DND-41 (cell line): ENCODE data around the gene HSDL2.

Source experiments
- ATAC-seq: fragments of 200-7000 bp; cut with Tn5 transposase; 3 replicates; pipeline ENCODE4 v1.9.1; 2021; ENCODE audit warnings: low read depth; ENCODE audit not compliant: insufficient read depth
- DNase-seq: peaks from one replicate; pipeline ENCODE4 v3.0.0-alpha.2; 2020
- H2AFZ ChIP-seq: 2 replicates; pipeline ENCODE4 v1.6.0; 2012; ENCODE audit warnings: low read depth, low read length
- H3K27ac ChIP-seq: 2 replicates; pipeline ENCODE4 v1.5.1; 2012; ENCODE audit warnings: low read length, inconsistent platforms
- H3K27me3 ChIP-seq: fragments of 200-600 bp; sonication (generic); 2 replicates; pipeline ENCODE4 v1.6.0; 2012; ENCODE audit warnings: low read length, mild to moderate bottlenecking, inconsistent platforms; ENCODE audit not compliant: insufficient read depth, poor library complexity
- H3K36me3 ChIP-seq: 2 replicates; pipeline ENCODE4 v1.5.1; 2012; ENCODE audit warnings: low read length, inconsistent platforms; ENCODE audit not compliant: insufficient read depth
- H3K4me1 ChIP-seq: 2 replicates; pipeline ENCODE4 v1.5.1; 2012; ENCODE audit warnings: mild to moderate bottlenecking, low read length; ENCODE audit not compliant: insufficient read depth
- H3K4me2 ChIP-seq: 2 replicates; pipeline ENCODE4 v1.6.0; 2012; ENCODE audit warnings: mild to moderate bottlenecking, moderate library complexity, low read length, inconsistent platforms; ENCODE audit not compliant: insufficient read depth
- H3K4me3 ChIP-seq, 2 experiments: fragments of 200-600 bp in 1 of 2; shearing (Covaris generic) in 1 of 2; 2 replicates each; pipeline ENCODE4 v1.5.1; 2012 to 2016; ENCODE audit warnings: inconsistent platforms in 2 of 2, low read length in 2 of 2, mild to moderate bottlenecking in 2 of 2, low read depth in 1 of 2, moderate library complexity in 1 of 2
- H3K79me2 ChIP-seq: 2 replicates; pipeline ENCODE4 v1.6.0; 2012; ENCODE audit warnings: low read length, inconsistent platforms; ENCODE audit not compliant: insufficient read depth
- H3K9ac ChIP-seq: 2 replicates; pipeline ENCODE4 v1.6.0; 2012; ENCODE audit warnings: low read depth, mild to moderate bottlenecking, inconsistent platforms, low read length, moderate library complexity
- H3K9me3 ChIP-seq: 2 replicates; pipeline ENCODE4 v1.5.1; 2012; ENCODE audit warnings: low read length, moderate library complexity, mild to moderate bottlenecking, inconsistent platforms; ENCODE audit not compliant: insufficient read depth, severe bottlenecking
- H4K20me1 ChIP-seq: 2 replicates; pipeline ENCODE4 v1.6.0; 2012; ENCODE audit warnings: low read length; ENCODE audit not compliant: insufficient read depth
- CTCF ChIP-seq: IDR thresholded peaks from 2 replicates; pipeline ENCODE4 v1.5.1; 2012; ENCODE audit warnings: borderline replicate concordance, low read length, moderate library complexity, mild to moderate bottlenecking; ENCODE audit not compliant: poor library complexity, severe bottlenecking; ENCODE audit errors: extremely low read depth
- EZH2 ChIP-seq: IDR thresholded peaks from 3 replicates; pipeline ENCODE4 v1.6.1; 2012; ENCODE audit warnings: borderline replicate concordance, low read depth, mild to moderate bottlenecking, moderate library complexity, low read length, inconsistent platforms; ENCODE audit not compliant: severe bottlenecking

The HSDL2 gene

GRCh38 chr9:112341730-112342129 is 38.2 kb upstream of the HSDL2 start:
- DNase-seq (no peak), ATAC-seq (no peak)
- Histone ChIP-seq H3K4me3 (no peak overlapping the region), H3K4me1 (no peaks in the 10 kb centered on the region), H3K4me2 (no peak overlapping the region), H2AFZ (no peak overlapping the region; the same call in 1 of the 2 replicates), H3K9ac (no peak overlapping the region), H3K79me2 (no peaks in the 10 kb centered on the region), H3K27me3 (no peaks in the 10 kb centered on the region), H3K36me3 (no peaks in the 10 kb centered on the region), H3K9me3 (no peaks in the 10 kb centered on the region), H3K27ac (no peak overlapping the region), H4K20me1 (no peaks in the 10 kb centered on the region)
- TF ChIP-seq CTCF, result no peak
- TF ChIP-seq EZH2, result no peak

GRCh38 chr9:112348257-112349007 is 31.5 kb upstream of the HSDL2 start:
- Histone ChIP-seq H3K4me3 (no peak overlapping the region), H3K36me3 (no peaks in the 10 kb centered on the region), H3K27me3 (no peaks in the 10 kb centered on the region), H3K79me2 (no peaks in the 10 kb centered on the region), H2AFZ (no peak overlapping the region), H3K9me3 (no peaks in the 10 kb centered on the region), H3K27ac (no peak overlapping the region), H4K20me1 (no peaks in the 10 kb centered on the region), H3K4me1 (no peaks in the 10 kb centered on the region), H3K4me2 (no peak overlapping the region), H3K9ac (no peak overlapping the region)
- DNase-seq, result no peak
- TF ChIP-seq EZH2, result no peak
- TF ChIP-seq CTCF, result no peak
- no peak for ATAC-seq

DNA sequence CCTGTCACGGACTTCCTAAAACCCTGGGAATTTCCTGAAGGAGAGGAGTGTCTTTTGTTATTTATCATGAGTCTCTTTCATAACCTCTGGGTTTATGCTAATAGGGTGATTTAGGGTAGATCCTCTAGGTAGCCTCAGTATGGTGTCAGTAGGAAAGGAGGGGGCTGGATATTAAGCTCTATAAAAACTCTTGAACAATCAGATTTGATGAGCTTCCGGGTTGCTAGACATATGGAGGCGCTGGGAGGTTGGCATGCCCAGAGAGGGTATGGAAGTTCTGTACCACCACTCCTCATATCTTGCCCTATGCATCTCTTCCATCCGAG is 30.9 kb upstream of the HSDL2 start:
- H3K79me2 ChIP-seq, result no peaks in the 10 kb centered on the region
- no peaks in the 10 kb centered on the region for H3K9me3 ChIP-seq
- H3K27ac ChIP-seq, result no peak overlapping the region
- no peak overlapping the region for H3K4me3 ChIP-seq
- no peak overlapping the region for H3K4me2 ChIP-seq
- H3K9ac ChIP-seq, result no peak overlapping the region
- ATAC-seq, result no peak
- no peaks in the 10 kb centered on the region for H3K27me3 ChIP-seq
- DNase-seq, result no peak
- H2AFZ ChIP-seq, result no peak overlapping the region
- H4K20me1 ChIP-seq, result no peaks in the 10 kb centered on the region
- TF ChIP-seq EZH2 (no peak), CTCF (no peak)
- no peaks in the 10 kb centered on the region for H3K4me1 ChIP-seq
- no peaks in the 10 kb centered on the region for H3K36me3 ChIP-seq

GRCh38 chr9:112351184-112351583 is 28.7 kb upstream of the HSDL2 start:
- Histone ChIP-seq H3K27ac (no peak overlapping the region), H3K79me2 (no peaks in the 10 kb centered on the region), H3K9me3 (no peaks in the 10 kb centered on the region), H3K4me1 (no peaks in the 10 kb centered on the region), H4K20me1 (no peaks in the 10 kb centered on the region), H3K27me3 (no peaks in the 10 kb centered on the region), H2AFZ (no peak overlapping the region), H3K4me3 (no peak overlapping the region), H3K36me3 (no peaks in the 10 kb centered on the region), H3K4me2 (no peak overlapping the region), H3K9ac (no peak overlapping the region)
- DNase-seq, result no peak
- no peak for TF ChIP-seq EZH2
- no peak for TF ChIP-seq CTCF
- no peak for ATAC-seq
